HL-60/S4 treated with phorbol 12-myristate 13-acetate at 8.2 ng/mL for 4 days and 3 days (cell line): ENCODE data around the gene MIOX.

Experiments used
- in situ Hi-C: fragments of 300-500 bp; cut with MboI; formaldehyde crosslinking; loops from 2 replicates; pipeline ENCODE4 v1.15.0; 2022; ENCODE audit warnings: low sequenced_read_pairs

Gene MIOX

DNA sequence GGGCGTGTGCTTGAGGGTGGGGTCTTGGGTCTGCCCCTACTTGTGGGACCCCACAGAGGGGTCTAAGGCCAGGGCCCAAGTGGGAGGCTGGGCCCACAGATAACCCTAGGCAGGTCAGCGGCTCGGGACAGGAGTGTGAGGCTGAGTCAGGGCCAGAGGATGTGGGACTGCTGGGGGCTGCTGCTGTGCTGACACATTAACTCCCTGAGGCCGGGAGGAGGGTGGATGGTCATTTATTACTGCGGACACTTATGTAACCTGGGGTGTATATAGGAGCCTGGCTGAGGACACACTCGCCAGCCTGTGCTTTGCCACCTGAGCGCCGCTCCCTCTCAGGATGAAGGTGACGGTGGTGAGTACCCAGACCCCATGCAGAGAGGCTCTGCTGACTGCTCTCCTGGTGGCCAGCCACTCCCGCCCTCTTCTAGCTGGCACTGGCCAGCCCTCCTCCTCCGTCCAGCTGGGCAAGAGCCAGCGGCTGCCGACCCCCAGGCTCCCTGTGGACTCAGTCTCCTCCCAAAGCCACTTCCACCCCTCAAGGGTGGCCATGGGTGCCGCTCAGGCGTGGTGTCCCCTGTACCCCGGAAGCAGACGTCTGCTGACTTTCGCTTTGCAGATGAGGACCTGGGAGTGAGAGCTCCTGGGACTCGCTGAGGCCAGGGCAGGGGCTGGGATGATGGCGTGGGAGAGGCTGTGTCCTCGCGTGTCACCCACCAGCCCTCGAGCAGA, at the start of gene MIOX:
Gene MIOX (plus strand): TSS at position 299 of the 729 bp plus-strand sequence. CDS start 39 bp downstream, at position 338.
- in situ Hi-C loops = no loop called here

DNA sequence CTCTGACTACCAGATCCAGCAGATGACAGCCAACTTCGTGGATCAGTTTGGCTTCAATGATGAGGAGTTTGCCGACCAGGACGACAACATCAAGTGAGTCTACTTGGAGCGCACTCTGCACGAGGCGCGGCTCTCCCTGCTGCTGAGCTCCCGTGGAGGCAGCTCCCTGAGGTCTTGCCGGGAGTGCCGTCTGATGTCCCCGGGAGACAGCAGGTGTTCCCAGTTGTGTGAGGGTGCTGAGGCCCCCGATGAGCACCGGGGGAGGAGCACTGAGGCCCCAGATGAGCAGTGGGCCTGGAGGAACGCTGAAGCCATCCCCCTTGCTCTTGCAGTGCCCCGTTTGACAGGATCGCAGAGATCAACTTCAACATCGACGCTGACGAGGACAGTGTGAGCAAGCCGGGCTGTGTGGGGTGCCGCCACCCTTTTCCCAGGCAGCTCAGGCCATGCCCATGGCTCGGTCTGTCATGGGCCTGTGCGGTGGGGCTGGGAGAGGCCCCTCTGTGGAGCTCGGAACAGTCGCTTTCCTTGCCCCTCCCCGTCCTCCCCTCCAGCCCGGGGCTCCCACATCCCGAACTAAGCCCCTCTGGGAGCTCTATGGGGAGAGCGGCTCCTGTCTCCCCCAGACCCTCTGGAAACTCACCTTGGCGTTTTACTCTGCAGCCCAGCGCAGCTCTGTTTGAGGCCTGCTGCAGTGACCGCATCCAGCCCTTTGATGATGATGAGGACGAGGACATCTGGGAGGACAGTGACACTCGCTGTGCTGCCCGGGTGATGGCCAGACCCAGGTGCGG, 49.0 kb upstream of the MIOX start:
- in situ Hi-C loops = no loop called here

DNA sequence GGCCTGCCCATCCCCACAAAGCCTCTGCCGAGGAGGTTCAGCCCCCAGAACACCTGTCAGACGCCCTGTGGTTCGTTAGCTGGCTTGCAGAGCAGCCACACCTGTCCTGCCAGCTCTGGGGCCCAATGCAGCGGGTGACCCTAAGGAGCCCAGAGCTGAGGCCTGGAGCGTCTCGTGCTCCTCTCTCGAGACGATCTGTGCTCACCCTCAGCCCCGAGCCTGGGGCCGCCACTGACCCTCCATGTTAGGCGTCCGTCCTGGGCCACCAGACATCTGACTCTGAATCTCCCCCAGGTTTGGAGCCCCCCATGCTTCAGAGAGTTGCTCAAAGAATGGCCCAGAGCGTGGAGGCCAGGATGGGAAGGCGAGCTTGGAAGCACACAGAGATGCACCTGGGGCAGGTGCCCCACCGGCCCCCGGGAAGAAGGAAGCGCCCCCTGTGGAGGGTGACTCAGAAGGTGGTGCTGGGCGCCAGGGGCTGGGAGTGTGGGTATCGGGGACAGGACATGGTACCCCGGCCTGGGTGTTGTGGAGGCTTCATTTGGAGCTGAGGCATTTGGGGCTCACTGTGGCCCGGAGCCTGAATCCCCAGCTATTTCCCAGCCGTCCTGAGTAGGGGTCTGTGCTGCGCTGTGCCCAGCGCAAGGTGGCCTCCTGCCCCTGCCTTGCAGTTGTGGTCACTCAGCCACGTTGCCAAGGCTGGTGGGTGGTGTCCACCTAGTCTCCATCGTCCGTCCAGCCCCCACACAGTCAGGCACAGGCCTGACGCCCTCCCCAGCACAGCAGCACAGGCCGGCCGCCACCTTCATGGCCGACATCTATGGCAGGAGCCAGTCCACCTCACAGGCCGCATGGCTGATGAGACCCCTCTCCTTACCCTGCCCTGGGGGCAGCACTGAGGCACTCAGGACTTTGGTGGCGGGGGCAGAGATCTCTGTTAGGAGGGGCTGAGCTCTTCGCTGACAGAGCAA, 48.1 kb upstream of the MIOX start:
- in situ Hi-C loops = no loop called here

DNA sequence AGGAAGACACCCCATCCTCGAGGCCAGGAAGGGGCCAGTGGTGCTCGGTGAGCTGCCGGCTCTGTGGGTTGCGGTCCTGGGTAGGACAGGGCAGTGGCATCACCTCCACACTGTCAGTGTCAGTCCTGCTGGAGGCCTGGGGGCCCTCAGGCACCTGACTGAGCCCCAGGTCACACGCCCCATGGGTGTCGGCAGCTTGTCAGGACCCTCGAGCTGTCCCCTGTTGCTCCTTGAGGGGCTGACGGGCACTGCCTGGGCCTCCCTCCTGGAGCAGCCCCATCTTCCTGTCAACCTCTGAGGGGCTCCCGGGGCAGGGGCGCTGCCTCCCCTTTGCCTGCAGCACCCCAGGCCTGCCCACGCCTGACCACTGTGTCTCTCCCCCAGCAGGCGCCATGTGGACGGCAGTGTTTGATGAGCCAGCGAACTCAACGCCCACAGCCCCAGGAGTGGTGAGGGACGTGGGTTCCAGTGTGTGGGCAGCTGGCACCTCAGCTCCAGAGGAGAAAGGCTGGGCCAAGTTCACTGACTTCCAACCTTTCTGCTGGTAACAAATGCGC, 47.3 kb upstream of the MIOX start:
- in situ Hi-C loops = no loop called here

DNA sequence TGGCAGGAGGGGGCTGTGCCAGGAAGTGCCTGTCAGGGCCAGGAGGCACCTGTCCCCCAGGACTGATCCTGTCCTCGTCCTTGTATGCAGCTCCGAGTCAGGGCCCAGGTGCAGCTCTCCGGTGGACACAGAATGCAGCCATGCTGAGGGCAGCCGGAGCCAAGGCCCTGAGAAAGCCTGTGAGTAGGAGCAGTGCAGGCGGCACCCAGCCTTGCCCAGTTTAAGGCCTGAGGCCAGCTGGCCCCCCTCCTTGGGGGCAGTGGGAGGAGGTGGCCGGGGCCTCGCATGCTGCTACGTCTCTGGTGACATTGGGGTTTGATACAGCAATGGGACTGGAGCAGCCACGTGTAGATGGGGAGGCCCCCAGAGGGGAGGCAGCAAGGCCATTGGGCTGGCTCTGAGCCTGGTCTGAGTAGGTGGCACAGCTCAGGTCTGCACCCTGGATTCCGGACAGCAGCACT, 46.8 kb upstream of the MIOX start:
- in situ Hi-C loops = no loop called here

DNA sequence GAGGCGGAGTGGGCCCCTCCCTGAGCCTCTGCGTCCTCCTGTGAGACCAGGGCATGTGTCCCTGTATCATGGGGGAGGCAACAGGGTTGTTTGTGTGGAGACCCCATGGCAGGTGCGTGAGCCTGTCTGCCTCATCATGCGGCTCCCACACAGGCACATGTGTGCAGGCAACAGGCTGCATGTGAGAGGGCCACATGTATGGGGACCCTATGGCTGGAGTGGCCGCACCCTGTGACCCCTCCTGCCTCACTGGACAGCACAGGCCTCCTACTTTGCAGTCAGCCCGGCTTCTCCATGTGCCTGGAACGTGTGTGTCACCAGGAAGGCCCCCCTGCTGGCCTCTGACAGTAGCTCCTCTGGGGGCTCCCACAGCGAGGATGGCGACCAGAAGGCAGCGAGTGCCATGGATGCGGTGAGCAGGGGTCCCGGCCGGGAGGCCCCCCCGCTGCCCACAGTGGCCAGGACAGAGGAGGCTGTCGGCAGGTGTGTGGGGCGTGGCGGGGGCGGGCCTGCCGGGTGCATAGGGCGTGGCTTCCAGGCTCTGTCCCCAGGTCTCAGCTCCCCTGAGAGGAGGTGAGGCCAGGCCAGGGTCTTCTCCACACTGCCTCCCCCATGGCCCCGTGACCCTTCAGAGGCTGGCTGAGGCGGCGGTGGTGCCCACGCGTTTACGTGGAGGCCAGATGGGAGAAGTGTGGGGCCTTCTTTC, 46.0 kb upstream of the MIOX start:
- in situ Hi-C loops = no loop called here

- in situ Hi-C loops = no loop called here
These were observed 45.1 kb upstream of the MIOX start for GRCh38 chr22:50441428-50441993.

DNA sequence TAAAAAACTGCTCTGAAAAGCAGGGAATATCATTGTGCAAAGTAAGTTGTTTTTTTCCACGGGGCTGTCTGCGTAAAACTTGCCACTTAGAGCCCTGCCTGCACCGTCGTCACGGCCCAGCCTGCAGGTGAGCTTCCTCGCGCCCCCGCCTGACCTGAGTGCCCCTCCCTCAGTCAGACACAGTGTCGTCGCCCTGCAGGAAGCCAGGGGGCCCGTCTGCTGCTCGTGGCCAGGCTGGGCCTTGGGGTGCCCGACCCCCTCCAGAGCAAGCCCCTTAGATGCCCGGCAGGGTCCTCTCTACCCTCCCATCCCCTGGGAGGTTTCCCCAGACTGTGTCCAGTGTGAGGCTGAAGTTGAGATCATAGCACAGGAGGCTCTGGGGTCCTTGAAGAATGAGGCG, 43.5 kb upstream of the MIOX start:
- in situ Hi-C loops = no loop called here

- in situ Hi-C loops = no loop called here
These were observed 42.6 kb upstream of the MIOX start for GRCh38 chr22:50443801-50444625.

DNA sequence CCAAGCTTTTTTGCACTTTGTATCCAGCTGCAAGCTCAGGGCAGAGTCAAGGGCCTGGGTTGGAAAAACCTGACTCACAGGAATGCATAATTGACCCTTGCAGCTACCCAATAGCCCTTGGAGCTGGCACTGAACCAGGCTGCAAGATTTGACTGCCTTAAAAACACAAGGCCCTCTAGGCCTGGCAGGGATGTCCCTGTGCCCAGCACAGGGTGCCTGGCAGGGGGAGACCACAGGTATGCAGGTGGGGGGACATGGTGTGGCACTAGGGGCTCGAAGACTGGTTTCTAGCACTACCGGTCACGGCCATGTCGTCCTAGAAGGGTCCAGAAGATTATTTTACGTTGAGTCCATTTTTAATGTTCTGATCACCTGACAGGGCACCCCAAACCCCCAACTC, 42.0 kb upstream of the MIOX start:
- in situ Hi-C loops = no loop called here

DNA sequence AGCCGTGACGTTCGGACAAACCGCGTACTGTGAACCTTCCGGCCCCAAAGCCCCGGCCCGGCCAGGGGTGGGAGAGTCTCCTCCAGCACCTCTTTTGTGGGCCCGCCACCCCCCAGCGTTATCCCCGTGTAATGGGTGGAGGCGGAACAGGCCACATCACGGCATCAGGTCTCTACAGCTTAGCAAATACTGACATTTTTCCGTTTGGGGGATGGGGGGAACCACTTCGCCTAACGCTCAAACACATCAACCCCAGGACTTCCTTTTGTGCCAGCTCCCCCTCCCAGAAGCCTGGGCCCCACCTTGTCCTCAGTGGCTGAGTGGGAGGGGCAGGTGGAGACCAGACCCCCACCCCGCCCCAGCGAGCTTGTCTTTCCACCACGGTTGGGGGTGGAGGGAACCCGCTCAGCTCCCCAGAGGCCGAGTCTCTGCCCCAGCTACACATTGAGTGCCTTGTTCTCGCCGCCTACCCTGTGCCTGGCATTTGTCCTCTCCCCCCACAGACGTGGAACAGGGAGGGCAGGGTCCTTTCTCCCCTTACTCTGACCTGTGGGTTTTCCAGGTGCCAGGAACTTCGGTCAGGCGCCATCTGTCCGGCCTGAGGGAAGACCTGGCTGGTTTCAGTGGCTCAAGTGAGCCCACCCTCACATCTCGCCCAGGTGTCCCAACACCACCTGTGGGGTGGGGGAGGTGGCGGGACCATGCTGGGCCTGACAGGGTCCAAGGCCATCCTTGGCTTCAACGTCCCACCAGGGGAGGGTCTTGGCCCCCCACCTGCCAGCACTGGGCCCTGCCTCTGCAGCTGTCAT, 41.4 kb upstream of the MIOX start:
- in situ Hi-C loops = no loop called here

DNA sequence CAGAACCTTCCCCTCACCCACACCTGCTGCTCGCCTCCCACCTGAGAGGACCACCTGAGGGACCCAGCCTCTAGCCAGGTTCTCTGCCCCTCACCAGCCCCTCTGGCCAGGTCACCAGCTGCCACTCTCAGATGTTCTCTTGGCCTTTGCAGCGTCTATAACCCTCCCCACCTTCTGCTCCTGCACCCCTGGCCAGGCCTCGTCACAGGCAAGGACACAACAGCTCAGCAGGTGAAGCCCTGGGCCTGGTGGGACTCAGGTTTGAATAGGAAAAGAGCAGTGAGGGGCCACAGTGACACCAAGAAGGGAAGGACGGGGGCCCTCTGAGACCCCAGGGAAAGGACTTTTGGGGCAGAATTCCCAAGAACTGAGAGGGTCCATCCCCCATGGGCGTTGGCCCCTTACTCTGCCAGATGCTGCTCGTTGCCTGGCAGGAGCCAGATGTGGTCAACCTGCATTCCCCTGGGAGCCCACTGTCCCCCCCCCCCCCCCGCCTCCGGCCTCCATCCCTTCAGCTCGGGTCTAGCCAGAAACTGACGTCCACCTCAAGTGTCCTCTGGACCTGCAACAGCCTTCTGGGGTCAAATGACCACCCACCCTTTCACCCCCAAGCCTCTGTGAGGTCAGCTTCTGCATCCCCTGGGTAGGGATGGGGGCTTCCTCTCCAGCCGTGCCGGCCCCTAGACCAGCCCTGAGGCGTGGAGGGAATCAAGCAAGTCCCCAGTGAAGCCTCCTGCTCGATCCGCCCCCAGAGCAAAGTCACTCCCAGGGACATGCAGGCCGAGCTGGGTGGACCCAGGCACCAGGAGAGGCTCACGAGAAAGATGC, 40.6 kb upstream of the MIOX start:
- in situ Hi-C loops = no loop called here

DNA sequence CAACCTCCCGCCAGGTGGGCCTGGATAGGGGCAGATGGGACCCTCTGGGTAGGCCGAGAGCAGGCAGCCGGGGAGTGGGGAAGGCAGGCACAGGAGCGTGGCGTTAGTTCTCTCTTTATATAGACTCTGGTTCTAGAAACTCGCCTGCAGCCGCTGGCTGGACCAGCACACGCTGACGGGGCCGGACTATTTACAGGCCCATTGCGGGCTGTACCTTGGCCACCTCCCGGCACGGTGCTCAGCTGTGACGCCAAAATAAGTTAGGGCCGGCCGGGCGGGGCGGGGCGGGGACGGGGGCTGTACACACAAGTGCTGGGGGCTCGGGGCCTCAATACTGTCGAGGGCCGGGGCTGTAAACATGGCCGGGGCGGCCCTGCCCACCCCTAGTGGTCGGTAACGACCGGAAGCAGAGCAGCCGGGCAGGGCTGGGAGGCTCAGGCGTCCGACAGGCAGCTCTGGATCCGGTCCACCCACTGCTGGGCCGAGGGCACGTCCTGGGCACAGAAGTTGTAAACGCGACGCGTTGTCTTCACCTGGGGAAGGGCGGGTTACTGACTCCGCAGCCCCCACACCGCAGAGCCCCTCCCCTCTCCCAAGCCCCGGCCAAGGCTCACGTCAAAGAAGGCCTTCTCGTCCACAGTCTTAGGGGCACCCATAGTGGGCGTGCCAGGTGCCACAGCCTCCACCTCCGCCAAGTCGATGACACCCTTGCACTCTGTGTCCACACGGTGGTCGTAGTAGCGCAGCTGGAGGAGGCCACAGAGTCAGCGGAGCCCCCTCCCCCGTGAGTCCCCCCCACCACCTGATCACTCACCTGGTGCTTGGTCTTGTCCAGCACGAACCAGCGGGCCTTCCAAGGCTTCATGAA, 39.7 kb upstream of the MIOX start:
- in situ Hi-C loops = no loop called here

DNA sequence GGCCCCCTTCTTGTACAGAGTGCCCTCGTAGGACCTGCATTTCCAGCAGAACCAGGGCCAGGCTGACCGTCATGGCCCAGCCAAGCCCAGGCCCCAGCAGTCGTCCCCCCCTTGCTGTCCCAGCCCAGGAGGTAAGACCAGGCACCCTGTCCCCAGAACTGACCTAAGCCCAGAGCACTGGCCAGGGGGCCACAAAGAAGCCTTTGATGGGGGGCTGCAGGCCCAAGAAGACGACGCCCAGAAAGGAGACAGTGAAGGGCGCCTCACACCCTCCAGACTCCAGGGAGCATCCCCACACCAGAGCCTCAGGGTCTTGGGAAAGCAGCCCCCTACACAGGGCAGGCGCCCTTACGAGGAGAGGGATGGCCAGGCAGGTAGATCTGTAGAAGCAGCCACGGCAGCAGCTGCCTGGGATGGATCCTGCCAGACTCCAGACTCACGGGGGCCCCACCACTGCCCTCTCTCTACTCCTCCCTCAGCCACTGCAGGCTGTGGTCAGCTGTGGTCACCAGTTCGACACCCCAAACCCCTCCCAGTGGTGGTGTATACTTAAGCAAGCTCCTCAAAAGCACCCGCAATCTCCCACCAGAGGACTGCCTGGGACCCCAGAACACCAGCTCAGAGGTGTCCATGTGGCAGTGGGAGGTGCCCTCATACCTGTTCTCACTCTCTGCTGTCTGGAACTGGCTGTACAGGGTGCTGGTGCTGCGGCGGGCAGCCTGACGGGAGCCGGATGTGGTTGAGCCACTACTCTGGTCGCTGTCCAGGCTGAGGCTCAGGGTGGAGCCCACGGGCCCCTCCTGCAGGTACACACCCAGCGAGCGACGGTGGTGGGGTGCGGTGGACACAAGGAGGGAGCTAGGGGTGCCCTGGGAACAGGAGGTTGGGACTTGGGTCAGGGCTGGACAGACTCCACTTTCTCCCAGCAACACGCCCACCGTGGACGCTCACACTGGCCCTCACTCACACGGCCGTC, 38.8 kb upstream of the MIOX start:
- in situ Hi-C loops = no loop called here

GRCh38 chr22:50452649-50453048, 34.0 kb upstream of the MIOX start:
- in situ Hi-C loops = no loop called here
